GM12878 (cell line): ENCODE measurements around the gene PRKACG. TPM values are rescaled to one million over a fixed set of nuclear protein-coding genes. Genes with fewer than 3 reads are reported as not detected.

Experiments
- ATAC-seq: fragments of 200-7000 bp; cut with Tn5 transposase; 3 replicates; pipeline ENCODE4 v1.9.1; 2020; ENCODE audit warnings: mild to moderate bottlenecking, moderate library complexity
- BruUV-seq: library from RNA; stranded (reverse); fragments of 400-500 nt; replicated peaks from 2 replicates; lab custom pipeline; 2021; lab: Mats Ljungman, UMichigan
- CTCF ChIA-PET: fragments of 300-600 bp; sonication (Branson Sonifier 250); formaldehyde crosslinking; extraction: SDS; loops from one replicate; lab custom pipeline; 2021; ENCODE audit warnings: inconsistent platforms; lab: Yijun Ruan, JAX
- POLR2A ChIA-PET: fragments of 350-600 bp; formaldehyde crosslinking; extraction: SDS; loops from one replicate; lab custom pipeline; 2021; ENCODE audit warnings: inconsistent platforms; lab: Charles Lee
- RAD21 ChIA-PET: fragments of 300-600 bp; sonication (Branson Sonifier 250); formaldehyde crosslinking; loops from one replicate; lab custom pipeline; 2023; ENCODE audit warnings: antibody characterized with exemption; ENCODE audit not compliant: unreplicated experiment; lab: Charles Lee
- SMC1A ChIA-PET: fragments of 300-600 bp; sonication (Branson Sonifier 250); formaldehyde crosslinking; loops from one replicate; lab custom pipeline; 2023; ENCODE audit not compliant: unreplicated experiment, uncharacterized antibody; lab: Charles Lee
- DNase-seq: peaks from one replicate; pipeline ENCODE4 v3.0.0-alpha.2; 2011; ENCODE audit warnings: low read depth, low spot score
- FAIRE-seq: peaks from 3 replicates; lab custom pipeline; 2011; peaks lifted over from hg19 to GRCh38; lab: Jason Lieb, UNC
- H2AFZ ChIP-seq: 2 replicates; pipeline ENCODE4 v1.6.0; 2011; ENCODE audit warnings: low read depth, low read length, control low read depth; ENCODE audit not compliant: control insufficient read depth
- H3K27ac ChIP-seq: 2 replicates; pipeline ENCODE4 v1.5.1; 2011; ENCODE audit warnings: control low read depth; ENCODE audit not compliant: control insufficient read depth, insufficient read depth
- H3K27me3 ChIP-seq, 2 experiments: replicated peaks in 1 of 2; 2 replicates each; pipeline versions ENCODE4 v1.6.0 to v1.6.1; 2011; ENCODE audit warnings: low read length in 1 of 2; ENCODE audit not compliant: control insufficient read depth in 2 of 2, insufficient read depth in 2 of 2
- H3K36me3 ChIP-seq, 2 experiments: 2 replicates each; pipeline ENCODE4 v1.5.1; 2011; ENCODE audit warnings: low read length in 1 of 2; ENCODE audit not compliant: control insufficient read depth in 2 of 2, insufficient read depth in 2 of 2
- H3K4me1 ChIP-seq: 2 replicates; pipeline ENCODE4 v1.6.1; 2011; ENCODE audit warnings: mild to moderate bottlenecking, low read length, moderate library complexity, mixed read lengths; ENCODE audit not compliant: control insufficient read depth, insufficient read depth
- H3K4me2 ChIP-seq: 2 replicates; pipeline ENCODE4 v1.6.0; 2011; ENCODE audit warnings: control low read depth; ENCODE audit not compliant: control insufficient read depth, insufficient read depth
- H3K4me3 ChIP-seq: fragments of 200-600 bp; sonication (generic); 2 replicates; pipeline ENCODE4 v1.5.1; 2016
- H3K79me2 ChIP-seq: 2 replicates; pipeline ENCODE4 v1.6.0; 2011; ENCODE audit warnings: low read length; ENCODE audit not compliant: control insufficient read depth, insufficient read depth
- H3K9ac ChIP-seq: 2 replicates; pipeline ENCODE4 v1.8.0; 2011; ENCODE audit warnings: low read length, control low read depth, mixed read lengths; ENCODE audit not compliant: control insufficient read depth, insufficient read depth
- H3K9me3 ChIP-seq: replicated peaks from 3 replicates; pipeline ENCODE4 v1.5.1; 2011; ENCODE audit warnings: mild to moderate bottlenecking, low read length; ENCODE audit not compliant: control insufficient read depth, insufficient read depth
- H4K20me1 ChIP-seq: 2 replicates; pipeline ENCODE4 v1.6.0; 2011; ENCODE audit not compliant: control insufficient read depth, insufficient read depth
- BMI1 ChIP-seq: fragments of 450-650 bp; IDR thresholded peaks from 2 replicates; pipeline ENCODE4 v1.6.1; 2016; ENCODE audit warnings: mild to moderate bottlenecking, moderate library complexity, borderline replicate concordance
- BRCA1 ChIP-seq: IDR thresholded peaks from 2 replicates; pipeline ENCODE4 v1.6.1; 2011; ENCODE audit warnings: low read depth, low read length, improper control_type of control experiment
- FOXM1 ChIP-seq: IDR thresholded peaks from 2 replicates; pipeline ENCODE4 v1.6.1; 2012; ENCODE audit warnings: low read depth, mild to moderate bottlenecking, inconsistent platforms, low read length, moderate library complexity
- MTA3 ChIP-seq: IDR thresholded peaks from 2 replicates; pipeline ENCODE4 v1.6.1; 2012; ENCODE audit warnings: low read length, inconsistent platforms, borderline replicate concordance
- POLR2AphosphoS2 ChIP-seq: IDR thresholded peaks from 2 replicates; pipeline ENCODE4 v1.6.1; 2011; ENCODE audit warnings: low read depth, mild to moderate bottlenecking, low read length, improper control_type of control experiment, moderate library complexity
- RUNX3 ChIP-seq: IDR thresholded peaks from 2 replicates; pipeline ENCODE4 v1.6.1; 2012; ENCODE audit warnings: low read length, inconsistent platforms
- SPI1 ChIP-seq: IDR thresholded peaks from 2 replicates; pipeline ENCODE4 v1.6.1; 2011; ENCODE audit warnings: low read depth, mild to moderate bottlenecking, low read length, moderate library complexity, borderline replicate concordance; ENCODE audit not compliant: insufficient read depth
- TCF3 ChIP-seq: IDR thresholded peaks from 2 replicates; pipeline ENCODE4 v1.6.1; 2012; ENCODE audit warnings: low read depth, mild to moderate bottlenecking, low read length, borderline replicate concordance; ENCODE audit not compliant: insufficient read depth
- ZNF207 ChIP-seq: fragments of 450-650 bp; IDR thresholded peaks from 2 replicates; pipeline ENCODE4 v1.6.1; 2014; ENCODE audit warnings: antibody characterized with exemption, mild to moderate bottlenecking, borderline replicate concordance
- WGBS: methylation state at CpG from one replicate; pipeline ENCODE4 v1.1.6; 2016; ENCODE audit warnings: low lambda C conversion rate; ENCODE audit not compliant: insufficient replicate concordance, insufficient coverage; ENCODE audit errors: missing lambda C conversion rate; 5-methylcytosine and 5-hydroxymethylcytosine counted together
- in situ Hi-C: fragments of 300-500 bp; cut with MboI; formaldehyde crosslinking; loops from 9 replicates; pipeline ENCODE4 v1.14.3; 2018; ENCODE audit warnings: mixed read lengths
- intact Hi-C: fragments of 100-400 bp; cut with micrococcal nuclease; formaldehyde crosslinking; loops from one replicate; pipeline ENCODE4 v1.14.2; 2022; ENCODE audit not compliant: unreplicated experiment
- polyA plus RNA-seq, 11 experiments: library from polyadenylated mRNA; depleted of rRNA in 4 of 11; unstranded in 6 of 11; stranded (reverse) in 5 of 11; fragments of >200 nt; fragmentation: Nextera tagmentation in 4 of 11; fragmentation: Illumina TruSeq in 1 of 11; extraction: Ambion mirVana in 4 of 11; extraction: Trizol in 1 of 11; gene quantifications; 1 replicate in 1 of 11; 2 replicates in 10 of 11; pipeline versions ENCODE4 v1.2.1 to v1.2.3, GENCODE V29; 2011 to 2016; ENCODE audit warnings: inconsistent platforms in 2 of 11, missing spikeins in 2 of 11, low read depth in 1 of 11
- total RNA-seq, 4 experiments: library from RNA; depleted of rRNA in 3 of 4; stranded (reverse); fragments of >200 nt in 3 of 4; fragmentation: Illumina TruSeq in 1 of 4; extraction: Trizol in 1 of 4; gene quantifications; 2 replicates each; pipeline versions ENCODE4 v1.2.1 to v1.2.3, GENCODE V29; 2013 to 2021
- TF ChIP-seq, protein P1 (sequence below): IDR thresholded peaks from 2 replicates; pipeline ENCODE4 v1.6.1; 2012; ENCODE audit warnings: low read depth, low read length, improper control_type of control experiment
- TF ChIP-seq, protein P2 (sequence below): IDR thresholded peaks from 2 replicates; pipeline ENCODE4 v1.6.1; 2011; ENCODE audit warnings: low read depth, low read length, improper control_type of control experiment, borderline replicate concordance
- TF ChIP-seq, protein P3 (sequence below): fragments of 450-650 bp; IDR thresholded peaks from 2 replicates; pipeline ENCODE4 v1.6.1; 2018; ENCODE audit warnings: mild to moderate bottlenecking, low read depth, moderate library complexity; ENCODE audit not compliant: partially characterized antibody
- TF ChIP-seq, protein P4 (sequence below): fragments of 450-650 bp; IDR thresholded peaks from 2 replicates; pipeline ENCODE4 v1.6.1; 2016; ENCODE audit warnings: mild to moderate bottlenecking
- TF ChIP-seq, protein P5 (sequence below): IDR thresholded peaks from 2 replicates; pipeline ENCODE4 v1.6.1; 2012; ENCODE audit warnings: mild to moderate bottlenecking, low read depth, low read length

The PRKACG gene
- total and polyA plus RNA-seq, 10 of the 15 experiments (the other 5 are each of a cell fraction or from before 2014, with no cell fraction given), result not detected

DNA sequence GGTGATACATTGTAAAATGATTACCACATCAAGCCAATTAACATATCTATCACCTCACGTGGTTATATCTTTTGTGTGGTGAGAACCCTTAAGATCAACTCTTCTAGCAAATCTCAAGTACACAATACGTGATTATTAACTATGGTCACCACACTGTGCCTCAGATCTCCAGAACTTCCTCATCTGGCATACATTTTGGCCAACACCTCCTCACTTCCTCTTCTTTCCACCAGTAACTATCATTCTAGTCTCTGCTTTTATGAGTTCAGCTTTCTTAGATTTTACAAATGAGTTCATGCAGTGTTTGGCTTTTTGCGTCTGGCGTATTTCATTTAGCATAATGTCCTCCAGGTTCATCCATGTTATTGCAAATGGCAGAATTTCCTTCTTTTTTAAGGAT, 35.8 kb downstream of the PRKACG start:
- no peak for DNase-seq
- Histone ChIP-seq H3K4me3 (no peak overlapping the region), H3K9me3 (no peaks in the 10 kb centered on the region; the same call in 2 of the 3 replicates), H4K20me1 (no peaks in the 10 kb centered on the region), H3K4me2 (no peak overlapping the region), H3K36me3 (no peaks in the 10 kb centered on the region; a peak in 1 of 4 replicates), H3K27ac (no peak overlapping the region), H3K79me2 (no peaks in the 10 kb centered on the region), H3K27me3 (no peaks in the 10 kb centered on the region), H3K4me1 (peaks cover 68% of the 10 kb centered on the region), H2AFZ (no peak overlapping the region), H3K9ac (no peak overlapping the region)
- ATAC-seq, result 0 out of 3 replicates have a peak, but pooled peaks have one; percentile 3
- WGBS, result 58% methylated on average over 4 of the region's 4 CpGs
- FAIRE-seq, result no peak
- in situ Hi-C loops (no loop called here), intact Hi-C loops (loop anchor here (5.0 kb wide), 1 partner anchor 336 kb away; no protein-coding TSS in a partner anchor)
- SMC1A ChIA-PET, result interaction anchor here (0.8 to 12.2 kb wide), 6 partner anchors 13 to 169 kb away, joined by 3 to 160 read pairs (median 4); no protein-coding TSS in a partner anchor
- CTCF ChIA-PET, result no interaction called here
- BruUV-seq, result no TSS peak
- POLR2A ChIA-PET, result no interaction called here
- RAD21 ChIA-PET, result interaction anchor here (0.7 kb wide), 1 partner anchor 21 kb away, joined by 3 read pairs; no protein-coding TSS in a partner anchor
- TF ChIP-seq, protein P1, sequence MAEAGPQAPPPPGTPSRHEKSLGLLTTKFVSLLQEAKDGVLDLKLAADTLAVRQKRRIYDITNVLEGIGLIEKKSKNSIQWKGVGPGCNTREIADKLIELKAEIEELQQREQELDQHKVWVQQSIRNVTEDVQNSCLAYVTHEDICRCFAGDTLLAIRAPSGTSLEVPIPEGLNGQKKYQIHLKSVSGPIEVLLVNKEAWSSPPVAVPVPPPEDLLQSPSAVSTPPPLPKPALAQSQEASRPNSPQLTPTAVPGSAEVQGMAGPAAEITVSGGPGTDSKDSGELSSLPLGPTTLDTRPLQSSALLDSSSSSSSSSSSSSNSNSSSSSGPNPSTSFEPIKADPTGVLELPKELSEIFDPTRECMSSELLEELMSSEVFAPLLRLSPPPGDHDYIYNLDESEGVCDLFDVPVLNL, result no peak
- TF ChIP-seq RUNX3 (0 out of 2 replicates have a peak, but pooled peaks have one; percentile 16), MTA3 (no peak), SPI1 (peak; percentile 92), POLR2AphosphoS2 (no peak), TCF3 (no peak), BRCA1 (no peak), FOXM1 (no peak), ZNF207 (no peak), BMI1 (no peak)
- TF ChIP-seq, protein P2, sequence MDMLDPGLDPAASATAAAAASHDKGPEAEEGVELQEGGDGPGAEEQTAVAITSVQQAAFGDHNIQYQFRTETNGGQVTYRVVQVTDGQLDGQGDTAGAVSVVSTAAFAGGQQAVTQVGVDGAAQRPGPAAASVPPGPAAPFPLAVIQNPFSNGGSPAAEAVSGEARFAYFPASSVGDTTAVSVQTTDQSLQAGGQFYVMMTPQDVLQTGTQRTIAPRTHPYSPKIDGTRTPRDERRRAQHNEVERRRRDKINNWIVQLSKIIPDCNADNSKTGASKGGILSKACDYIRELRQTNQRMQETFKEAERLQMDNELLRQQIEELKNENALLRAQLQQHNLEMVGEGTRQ, result no peak; the same call in 1 of the 2 replicates
- TF ChIP-seq, protein P3, sequence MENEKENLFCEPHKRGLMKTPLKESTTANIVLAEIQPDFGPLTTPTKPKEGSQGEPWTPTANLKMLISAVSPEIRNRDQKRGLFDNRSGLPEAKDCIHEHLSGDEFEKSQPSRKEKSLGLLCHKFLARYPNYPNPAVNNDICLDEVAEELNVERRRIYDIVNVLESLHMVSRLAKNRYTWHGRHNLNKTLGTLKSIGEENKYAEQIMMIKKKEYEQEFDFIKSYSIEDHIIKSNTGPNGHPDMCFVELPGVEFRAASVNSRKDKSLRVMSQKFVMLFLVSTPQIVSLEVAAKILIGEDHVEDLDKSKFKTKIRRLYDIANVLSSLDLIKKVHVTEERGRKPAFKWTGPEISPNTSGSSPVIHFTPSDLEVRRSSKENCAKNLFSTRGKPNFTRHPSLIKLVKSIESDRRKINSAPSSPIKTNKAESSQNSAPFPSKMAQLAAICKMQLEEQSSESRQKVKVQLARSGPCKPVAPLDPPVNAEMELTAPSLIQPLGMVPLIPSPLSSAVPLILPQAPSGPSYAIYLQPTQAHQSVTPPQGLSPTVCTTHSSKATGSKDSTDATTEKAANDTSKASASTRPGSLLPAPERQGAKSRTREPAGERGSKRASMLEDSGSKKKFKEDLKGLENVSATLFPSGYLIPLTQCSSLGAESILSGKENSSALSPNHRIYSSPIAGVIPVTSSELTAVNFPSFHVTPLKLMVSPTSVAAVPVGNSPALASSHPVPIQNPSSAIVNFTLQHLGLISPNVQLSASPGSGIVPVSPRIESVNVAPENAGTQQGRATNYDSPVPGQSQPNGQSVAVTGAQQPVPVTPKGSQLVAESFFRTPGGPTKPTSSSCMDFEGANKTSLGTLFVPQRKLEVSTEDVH, result no peak
- TF ChIP-seq, protein P4, sequence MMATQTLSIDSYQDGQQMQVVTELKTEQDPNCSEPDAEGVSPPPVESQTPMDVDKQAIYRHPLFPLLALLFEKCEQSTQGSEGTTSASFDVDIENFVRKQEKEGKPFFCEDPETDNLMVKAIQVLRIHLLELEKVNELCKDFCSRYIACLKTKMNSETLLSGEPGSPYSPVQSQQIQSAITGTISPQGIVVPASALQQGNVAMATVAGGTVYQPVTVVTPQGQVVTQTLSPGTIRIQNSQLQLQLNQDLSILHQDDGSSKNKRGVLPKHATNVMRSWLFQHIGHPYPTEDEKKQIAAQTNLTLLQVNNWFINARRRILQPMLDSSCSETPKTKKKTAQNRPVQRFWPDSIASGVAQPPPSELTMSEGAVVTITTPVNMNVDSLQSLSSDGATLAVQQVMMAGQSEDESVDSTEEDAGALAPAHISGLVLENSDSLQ, result no peak
- TF ChIP-seq, protein P5, sequence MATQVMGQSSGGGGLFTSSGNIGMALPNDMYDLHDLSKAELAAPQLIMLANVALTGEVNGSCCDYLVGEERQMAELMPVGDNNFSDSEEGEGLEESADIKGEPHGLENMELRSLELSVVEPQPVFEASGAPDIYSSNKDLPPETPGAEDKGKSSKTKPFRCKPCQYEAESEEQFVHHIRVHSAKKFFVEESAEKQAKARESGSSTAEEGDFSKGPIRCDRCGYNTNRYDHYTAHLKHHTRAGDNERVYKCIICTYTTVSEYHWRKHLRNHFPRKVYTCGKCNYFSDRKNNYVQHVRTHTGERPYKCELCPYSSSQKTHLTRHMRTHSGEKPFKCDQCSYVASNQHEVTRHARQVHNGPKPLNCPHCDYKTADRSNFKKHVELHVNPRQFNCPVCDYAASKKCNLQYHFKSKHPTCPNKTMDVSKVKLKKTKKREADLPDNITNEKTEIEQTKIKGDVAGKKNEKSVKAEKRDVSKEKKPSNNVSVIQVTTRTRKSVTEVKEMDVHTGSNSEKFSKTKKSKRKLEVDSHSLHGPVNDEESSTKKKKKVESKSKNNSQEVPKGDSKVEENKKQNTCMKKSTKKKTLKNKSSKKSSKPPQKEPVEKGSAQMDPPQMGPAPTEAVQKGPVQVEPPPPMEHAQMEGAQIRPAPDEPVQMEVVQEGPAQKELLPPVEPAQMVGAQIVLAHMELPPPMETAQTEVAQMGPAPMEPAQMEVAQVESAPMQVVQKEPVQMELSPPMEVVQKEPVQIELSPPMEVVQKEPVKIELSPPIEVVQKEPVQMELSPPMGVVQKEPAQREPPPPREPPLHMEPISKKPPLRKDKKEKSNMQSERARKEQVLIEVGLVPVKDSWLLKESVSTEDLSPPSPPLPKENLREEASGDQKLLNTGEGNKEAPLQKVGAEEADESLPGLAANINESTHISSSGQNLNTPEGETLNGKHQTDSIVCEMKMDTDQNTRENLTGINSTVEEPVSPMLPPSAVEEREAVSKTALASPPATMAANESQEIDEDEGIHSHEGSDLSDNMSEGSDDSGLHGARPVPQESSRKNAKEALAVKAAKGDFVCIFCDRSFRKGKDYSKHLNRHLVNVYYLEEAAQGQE, result no peak
